HCT116 (cell line): ENCODE results near the gene CCDC61. TPM values are rescaled to one million over a fixed set of nuclear protein-coding genes. Genes with fewer than 3 reads are reported as not detected.

Experiments
- ATAC-seq: fragments of 200-7000 bp; cut with Tn5 transposase; 2 replicates; pipeline ENCODE4 v1.9.1; 2020; ENCODE audit warnings: mild to moderate bottlenecking, moderate library complexity
- BruUV-seq: library from RNA; stranded (reverse); fragments of 400-500 nt; replicated peaks from 2 replicates; lab custom pipeline; 2021; lab: Mats Ljungman, UMichigan
- CTCF ChIA-PET: fragments of 300-600 bp; sonication (Branson Sonifier 250); formaldehyde crosslinking; loops from one replicate; lab custom pipeline; 2021; ENCODE audit warnings: antibody characterized with exemption; lab: Charles Lee
- POLR2A ChIA-PET: fragments of 300-600, 350-600 bp; sonication (Branson Sonifier 250); formaldehyde crosslinking; loops from one replicate; lab custom pipeline; 2021; ENCODE audit warnings: antibody characterized with exemption; lab: Charles Lee
- RAD21 ChIA-PET, 2 experiments: fragments of 300-600 bp; sonication (Branson Sonifier 250); formaldehyde crosslinking; loops; one replicate each; lab custom pipeline; 2023; ENCODE audit warnings: low total read pairs in 2 of 2; ENCODE audit not compliant: uncharacterized antibody in 2 of 2, unreplicated experiment in 2 of 2, low non-redundant PET in 1 of 2; lab: Charles Lee
- DNase-seq: peaks from one replicate; pipeline ENCODE4 v3.0.0-alpha.2; 2010; ENCODE audit warnings: low read depth, low spot score
- H2AFZ ChIP-seq: fragments of 200-600 bp; shearing (Covaris generic), sonication (generic); 2 replicates; pipeline ENCODE4 v1.6.1; 2017; ENCODE audit warnings: low read depth, mixed run types, mixed read lengths, antibody characterized with exemption, low read length; ENCODE audit not compliant: poor library complexity, severe bottlenecking
- H3K27ac ChIP-seq: 2 replicates; pipeline ENCODE4 v1.5.1; 2012; ENCODE audit warnings: low read depth, low read length
- H3K27me3 ChIP-seq: fragments of 200-600 bp; sonication (generic); 2 replicates; pipeline ENCODE4 v1.6.1; 2016; ENCODE audit warnings: mixed run types, low read length, mixed read lengths; ENCODE audit not compliant: insufficient read depth
- H3K36me3 ChIP-seq, 2 experiments: fragments of 200-500 bp in 1 of 2; fragments of 200-600 bp in 1 of 2; sonication (Bioruptor generic) in 1 of 2; sonication (generic) in 1 of 2; 2 replicates each; pipeline versions ENCODE4 v1.5.1 to v1.6.1; 2014 to 2016; ENCODE audit warnings: low read length in 2 of 2, inconsistent platforms in 1 of 2, mixed read lengths in 1 of 2, mixed run types in 1 of 2; ENCODE audit not compliant: insufficient read depth in 2 of 2, control insufficient read depth in 1 of 2
- H3K4me1 ChIP-seq, 2 experiments: fragments of 200-600 bp in 1 of 2; sonication (generic) in 1 of 2; 2 replicates each; pipeline versions ENCODE4 v1.5.1 to v1.6.1; 2012 to 2017; ENCODE audit warnings: low read length in 2 of 2, inconsistent platforms in 1 of 2, mild to moderate bottlenecking in 1 of 2, mixed read lengths in 1 of 2, mixed run types in 1 of 2, moderate library complexity in 1 of 2; ENCODE audit not compliant: insufficient read depth in 2 of 2, control insufficient read depth in 1 of 2
- H3K4me2 ChIP-seq: fragments of 200-600 bp; sonication (generic); 2 replicates; pipeline ENCODE4 v1.6.1; 2017; ENCODE audit warnings: mixed run types, low read length, mixed read lengths
- H3K4me3 ChIP-seq, 2 experiments: fragments of 200-600 bp in 1 of 2; sonication (generic) in 1 of 2; replicated peaks in 1 of 2; 2 replicates each; pipeline ENCODE4 v1.5.1; 2011 to 2016; ENCODE audit warnings: low read length in 2 of 2, control low read depth in 1 of 2, low read depth in 1 of 2, mild to moderate bottlenecking in 1 of 2, mixed read lengths in 1 of 2, mixed run types in 1 of 2
- H3K79me2 ChIP-seq: fragments of 200-600 bp; sonication (generic); 2 replicates; pipeline ENCODE4 v1.6.1; 2017; ENCODE audit warnings: mild to moderate bottlenecking, mixed run types, low read length, moderate library complexity, mixed read lengths; ENCODE audit not compliant: insufficient read depth
- H3K9ac ChIP-seq: fragments of 200-600 bp; sonication (generic); 2 replicates; pipeline ENCODE4 v1.6.1; 2016; ENCODE audit warnings: low read length, mixed read lengths
- H3K9me2 ChIP-seq: fragments of 200-600 bp; sonication (generic), shearing (Covaris generic); 2 replicates; pipeline ENCODE4 v1.6.1; 2017; ENCODE audit warnings: mixed run types, mild to moderate bottlenecking, moderate library complexity; ENCODE audit not compliant: insufficient read depth
- H3K9me3 ChIP-seq, 2 experiments: fragments of 200-500 bp in 1 of 2; fragments of 200-600 bp in 1 of 2; sonication (Bioruptor generic) in 1 of 2; sonication (generic) in 1 of 2; 2 replicates each; pipeline ENCODE4 v1.6.1; 2014 to 2017; ENCODE audit warnings: low read length in 2 of 2, mixed read lengths in 2 of 2, inconsistent platforms in 1 of 2, low read depth in 1 of 2, mild to moderate bottlenecking in 1 of 2, mixed run types in 1 of 2, moderate library complexity in 1 of 2; ENCODE audit not compliant: control insufficient read depth in 1 of 2, insufficient read depth in 1 of 2
- H4K20me1 ChIP-seq: fragments of 200-600 bp; sonication (generic), shearing (Covaris generic); 2 replicates; pipeline ENCODE4 v1.6.1; 2017; ENCODE audit warnings: mixed run types, mild to moderate bottlenecking, moderate library complexity; ENCODE audit not compliant: insufficient read depth
- EGR1 ChIP-seq: IDR thresholded peaks from 2 replicates; pipeline ENCODE4 v1.6.1; 2012; ENCODE audit warnings: low read depth
- ELF1 ChIP-seq: IDR thresholded peaks from 2 replicates; pipeline ENCODE4 v1.6.1; 2012; ENCODE audit warnings: low read depth, borderline replicate concordance
- EZH2 ChIP-seq: fragments of 200-600 bp; sonication (generic); IDR thresholded peaks from 2 replicates; pipeline ENCODE4 v1.6.1; 2017; ENCODE audit warnings: antibody characterized with exemption, mixed run types
- EZH2phosphoT487 ChIP-seq: fragments of 200-600 bp; IDR thresholded peaks from 2 replicates; pipeline ENCODE4 v1.6.1; 2018; ENCODE audit warnings: antibody characterized with exemption, borderline replicate concordance
- FOSL1 ChIP-seq: IDR thresholded peaks from 2 replicates; pipeline ENCODE4 v1.6.1; 2012; ENCODE audit warnings: low read depth
- JUND ChIP-seq: IDR thresholded peaks from 2 replicates; pipeline ENCODE4 v1.6.1; 2012
- POLR2AphosphoS5 ChIP-seq: IDR thresholded peaks from 2 replicates; pipeline ENCODE4 v1.6.1; 2011; ENCODE audit warnings: mild to moderate bottlenecking, low read depth, low read length, moderate library complexity
- RAD21 ChIP-seq: IDR thresholded peaks from 2 replicates; pipeline ENCODE4 v1.6.1; 2012; ENCODE audit warnings: low read depth, mild to moderate bottlenecking
- REST ChIP-seq: IDR thresholded peaks from 2 replicates; pipeline ENCODE4 v1.6.1; 2012; ENCODE audit warnings: low read depth
- SIN3A ChIP-seq: IDR thresholded peaks from 2 replicates; pipeline ENCODE4 v1.6.1; 2012; ENCODE audit warnings: low read depth
- SP1 ChIP-seq: IDR thresholded peaks from 2 replicates; pipeline ENCODE4 v1.6.1; 2012; ENCODE audit warnings: low read depth
- TCF7L2 ChIP-seq: IDR thresholded peaks from 2 replicates; pipeline ENCODE4 v1.7.0; 2011; ENCODE audit warnings: borderline replicate concordance, inconsistent platforms; ENCODE audit not compliant: insufficient read depth, insufficient read length; ENCODE audit errors: extremely low read depth
- ZFX ChIP-seq: fragments of 450-650 bp; IDR thresholded peaks from 2 replicates; pipeline ENCODE4 v1.6.1; 2017
- intact Hi-C: fragments of 100-400 bp; cut with micrococcal nuclease; formaldehyde crosslinking; loops from 2 replicates; pipeline ENCODE4 v1.10.0; 2022
- total RNA-seq: library from RNA; stranded (reverse); gene quantifications from one replicate; pipeline ENCODE4 v1.2.1, GENCODE V29; 2021; ENCODE audit not compliant: unreplicated experiment
- TF ChIP-seq, protein P1 (sequence below), 3 experiments: fragments of 200-600 bp in 1 of 3; sonication (generic) in 1 of 3; IDR thresholded peaks in 2 of 3; conservative IDR thresholded peaks in 1 of 3; 2 replicates each; pipeline ENCODE4 v1.5.1; 2012 to 2017; ENCODE audit warnings: low read depth in 2 of 3, low read length in 2 of 3, antibody characterized with exemption in 1 of 3, borderline replicate concordance in 1 of 3, control low read depth in 1 of 3, mild to moderate bottlenecking in 1 of 3, mixed read lengths in 1 of 3, mixed run types in 1 of 3, moderate library complexity in 1 of 3; ENCODE audit not compliant: insufficient read depth in 1 of 3
- TF ChIP-seq, protein P2 (sequence below): IDR thresholded peaks from 2 replicates; pipeline ENCODE4 v1.6.1; 2012

CCDC61 gene
- total RNA-seq, 1 experiment from 2014 or later: 12.2 TPM

DNA sequence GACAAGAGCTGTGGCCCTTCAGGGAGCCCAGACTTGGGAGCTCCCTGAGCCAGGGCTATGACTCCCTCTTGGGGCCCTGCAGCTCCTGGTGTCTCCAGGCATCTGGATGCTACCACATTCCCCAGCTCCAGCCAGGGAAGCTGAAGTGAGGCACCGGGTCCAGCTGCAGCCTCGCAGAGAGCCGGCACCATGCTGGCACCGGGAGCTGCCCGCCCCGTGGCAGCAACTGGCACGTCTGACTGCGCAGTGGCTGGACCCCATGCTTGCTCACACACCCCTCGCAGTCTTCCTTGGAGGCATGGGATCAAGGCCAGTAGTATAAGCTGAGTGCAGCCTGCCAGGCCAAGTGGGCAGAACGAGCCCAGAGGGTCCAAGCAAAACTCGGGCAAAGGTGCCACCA lies 38.1 kb downstream of the CCDC61 start:
- Histone ChIP-seq H3K4me3 (no peak overlapping the region), H4K20me1 (no peaks in the 10 kb centered on the region), H3K9me2 (no peaks in the 10 kb centered on the region), H3K36me3 (no peaks in the 10 kb centered on the region), H3K27me3 (no peaks in the 10 kb centered on the region; the same call in 1 of the 2 replicates), H3K27ac (no peak overlapping the region), H3K9me3 (no peaks in the 10 kb centered on the region), H3K4me1 (no peaks in the 10 kb centered on the region), H3K9ac (no peak overlapping the region), H3K79me2 (no peaks in the 10 kb centered on the region), H2AFZ (no peak overlapping the region), H3K4me2 (no peak overlapping the region)
- ChIA-PET CTCF (interaction anchor here (1.7 to 1.9 kb wide), 2 partner anchors 43 to 45 kb away, joined by 9 to 10 read pairs; no protein-coding TSS in a partner anchor), POLR2A (no interaction called here), RAD21 (no interaction called here)
- no peak for ATAC-seq
- TF ChIP-seq TCF7L2: no peak
- no peak for TF ChIP-seq EZH2phosphoT487
- no peak for TF ChIP-seq EGR1
- no peak for TF ChIP-seq JUND
- no peak for TF ChIP-seq FOSL1
- no peak for TF ChIP-seq SIN3A
- no TSS peak for BruUV-seq
- intact Hi-C loops: no loop called here
- DNase-seq: no peak

GRCh38 chr19:46035546-46035945 lies 40.3 kb downstream of the CCDC61 start:
- intact Hi-C loops: no loop called here
- H3K4me2 ChIP-seq: no peak overlapping the region
- H3K9me3 ChIP-seq: no peaks in the 10 kb centered on the region
- POLR2A ChIA-PET: no interaction called here
- DNase-seq (no peak), ATAC-seq (no peak)
- no peak overlapping the region for H3K9ac ChIP-seq
- H3K9me2 ChIP-seq: no peaks in the 10 kb centered on the region
- RAD21 ChIA-PET: no interaction called here
- BruUV-seq: no TSS peak
- H3K4me3 ChIP-seq: no peak overlapping the region
- CTCF ChIA-PET: no interaction called here
- no peaks in the 10 kb centered on the region for H4K20me1 ChIP-seq
- no peaks in the 10 kb centered on the region for H3K79me2 ChIP-seq
- H3K27me3 ChIP-seq: peaks cover 6% of the 10 kb centered on the region; the same call in 1 of the 2 replicates
- H3K27ac ChIP-seq: no peak overlapping the region
- no peaks in the 10 kb centered on the region for H3K36me3 ChIP-seq
- H2AFZ ChIP-seq: no peak overlapping the region
- no peaks in the 10 kb centered on the region; a peak in 2 of 4 replicates for H3K4me1 ChIP-seq
- TF ChIP-seq ELF1 (no peak), ZFX (no peak), TCF7L2 (no peak), SP1 (no peak), JUND (no peak), FOSL1 (no peak), EZH2phosphoT487 (no peak), POLR2AphosphoS5 (no peak), REST (no peak), SIN3A (no peak), RAD21 (no peak), EGR1 (no peak), EZH2 (no peak)
- TF ChIP-seq, protein P1, sequence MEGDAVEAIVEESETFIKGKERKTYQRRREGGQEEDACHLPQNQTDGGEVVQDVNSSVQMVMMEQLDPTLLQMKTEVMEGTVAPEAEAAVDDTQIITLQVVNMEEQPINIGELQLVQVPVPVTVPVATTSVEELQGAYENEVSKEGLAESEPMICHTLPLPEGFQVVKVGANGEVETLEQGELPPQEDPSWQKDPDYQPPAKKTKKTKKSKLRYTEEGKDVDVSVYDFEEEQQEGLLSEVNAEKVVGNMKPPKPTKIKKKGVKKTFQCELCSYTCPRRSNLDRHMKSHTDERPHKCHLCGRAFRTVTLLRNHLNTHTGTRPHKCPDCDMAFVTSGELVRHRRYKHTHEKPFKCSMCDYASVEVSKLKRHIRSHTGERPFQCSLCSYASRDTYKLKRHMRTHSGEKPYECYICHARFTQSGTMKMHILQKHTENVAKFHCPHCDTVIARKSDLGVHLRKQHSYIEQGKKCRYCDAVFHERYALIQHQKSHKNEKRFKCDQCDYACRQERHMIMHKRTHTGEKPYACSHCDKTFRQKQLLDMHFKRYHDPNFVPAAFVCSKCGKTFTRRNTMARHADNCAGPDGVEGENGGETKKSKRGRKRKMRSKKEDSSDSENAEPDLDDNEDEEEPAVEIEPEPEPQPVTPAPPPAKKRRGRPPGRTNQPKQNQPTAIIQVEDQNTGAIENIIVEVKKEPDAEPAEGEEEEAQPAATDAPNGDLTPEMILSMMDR (IDR thresholded peaks at IDR 0.05 in 2 of 3, conservative IDR thresholded peaks at IDR 0.05 in 1 of 3; ENCODE audit: borderline replicate concordance in 1 of 3, insufficient read depth in 1 of 3, low read depth in 2 of 3, low read length in 2 of 3): no peak
- TF ChIP-seq, protein P2, sequence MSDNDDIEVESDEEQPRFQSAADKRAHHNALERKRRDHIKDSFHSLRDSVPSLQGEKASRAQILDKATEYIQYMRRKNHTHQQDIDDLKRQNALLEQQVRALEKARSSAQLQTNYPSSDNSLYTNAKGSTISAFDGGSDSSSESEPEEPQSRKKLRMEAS: no peak
